Smooth muscle cell (in vitro differentiated cells): Measurements from ENCODE around the gene SMIM10L2A. TPM values are rescaled to one million over a fixed set of nuclear protein-coding genes. Genes with fewer than 3 reads are reported as not detected.
"Not testable (repeated sequence)": the region's sequence is repeated elsewhere in the genome, so short reads cannot be mapped to it uniquely, and the experiment has no call there.

ENCODE experiments used
- DNase-seq: peaks from one replicate; lab custom pipeline; 2025; ENCODE audit not compliant: unreplicated experiment; lab: John Stamatoyannopoulos, UW
- H2AFZ ChIP-seq: fragments of 200-600 bp; sonication (generic); 2 replicates; pipeline ENCODE4 v1.6.0; 2016; ENCODE audit warnings: antibody characterized with exemption, low read depth, mild to moderate bottlenecking
- H3F3A ChIP-seq: fragments of 200-600 bp; sonication (generic); 2 replicates; pipeline ENCODE4 v1.6.0; 2017; ENCODE audit warnings: antibody characterized with exemption, low read depth
- H3K27ac ChIP-seq: fragments of 200-600 bp; sonication (generic); 2 replicates; pipeline ENCODE4 v1.5.1; 2016; ENCODE audit warnings: low read depth, mild to moderate bottlenecking
- H3K27me3 ChIP-seq: fragments of 200-600 bp; sonication (generic); 2 replicates; pipeline ENCODE4 v1.6.1; 2016; ENCODE audit warnings: low read depth, mild to moderate bottlenecking
- H3K36me3 ChIP-seq: fragments of 200-600 bp; sonication (generic); 2 replicates; pipeline ENCODE4 v1.5.1; 2016; ENCODE audit warnings: low read depth
- H3K4me1 ChIP-seq: fragments of 200-600 bp; sonication (generic); 2 replicates; pipeline ENCODE4 v1.5.1; 2016; ENCODE audit warnings: low read depth
- H3K4me2 ChIP-seq: fragments of 200-600 bp; sonication (generic); 2 replicates; pipeline ENCODE4 v1.6.0; 2016; ENCODE audit warnings: mild to moderate bottlenecking
- H3K4me3 ChIP-seq: fragments of 200-600 bp; sonication (generic); 2 replicates; pipeline ENCODE4 v1.5.1; 2016; ENCODE audit warnings: mild to moderate bottlenecking
- H3K79me2 ChIP-seq: fragments of 200-600 bp; sonication (generic); 2 replicates; pipeline ENCODE4 v1.6.0; 2016; ENCODE audit warnings: low read depth, mild to moderate bottlenecking
- H3K9ac ChIP-seq: fragments of 200-600 bp; sonication (generic); 2 replicates; pipeline ENCODE4 v1.6.0; 2016; ENCODE audit warnings: low read depth
- H3K9me3 ChIP-seq: fragments of 200-600 bp; sonication (generic); replicated peaks from 2 replicates; pipeline ENCODE4 v1.5.1; 2016; ENCODE audit warnings: low read depth
- H4K20me1 ChIP-seq: fragments of 200-600 bp; sonication (generic); 2 replicates; pipeline ENCODE4 v1.6.0; 2016; ENCODE audit warnings: low read depth
- CTCF ChIP-seq: fragments of 200-600 bp; sonication (generic); IDR thresholded peaks from 2 replicates; pipeline ENCODE4 v1.5.1; 2017; ENCODE audit warnings: borderline replicate concordance, mild to moderate bottlenecking, antibody characterized with exemption; ENCODE audit not compliant: insufficient read depth, poor library complexity, severe bottlenecking
- WGBS: methylation state at CpG from one replicate; pipeline ENCODE4 v1.1.7; 2016; ENCODE audit warnings: low lambda C conversion rate; 5-methylcytosine and 5-hydroxymethylcytosine counted together
- polyA plus RNA-seq: library from polyadenylated mRNA; unstranded; fragments of >200 nt; fragmentation: Nextera tagmentation; extraction: Ambion mirVana; gene quantifications from 2 replicates; pipeline ENCODE4 v1.2.1, GENCODE V29; 2016
- total RNA-seq: library from RNA; depleted of rRNA; stranded (reverse); fragments of >200 nt; gene quantifications from 2 replicates; pipeline ENCODE4 v1.2.3, GENCODE V29; 2014

Gene SMIM10L2A
- total and polyA plus RNA-seq, 2 experiments from 2014 or later: 0.45 to 1.6 TPM

- Histone ChIP-seq H3F3A (no peaks in the 10 kb centered on the region), H3K9ac (no peak overlapping the region), H3K4me1 (no peaks in the 10 kb centered on the region), H3K27ac (no peak overlapping the region), H3K36me3 (no peaks in the 10 kb centered on the region), H3K4me3 (no peak overlapping the region), H3K9me3 (no peaks in the 10 kb centered on the region), H3K4me2 (no peak overlapping the region), H2AFZ (no peak overlapping the region), H3K27me3 (no peaks in the 10 kb centered on the region), H3K79me2 (no peaks in the 10 kb centered on the region), H4K20me1 (no peaks in the 10 kb centered on the region)
- no peak for DNase-seq
- WGBS: 90% methylated on average over 12 of the region's 12 CpGs
- TF ChIP-seq CTCF: no peak
These were observed 913 bp upstream of the SMIM10L2A start for GRCh38 chrX:135420831-135421230.

GRCh38 chrX:135421537-135421931, 210 bp upstream of the SMIM10L2A start:
- 47% methylated on average over 13 of the region's 29 CpGs for whole genome bisulfite sequencing
- TF ChIP-seq CTCF: no peak
- Histone ChIP-seq H3K9ac (no peak overlapping the region), H3F3A (no peaks in the 10 kb centered on the region), H3K79me2 (no peaks in the 10 kb centered on the region), H3K27me3 (no peaks in the 10 kb centered on the region), H3K9me3 (no peaks in the 10 kb centered on the region), H3K4me2 (peak overlapping the region; percentile 78), H3K4me1 (no peaks in the 10 kb centered on the region), H3K27ac (no peak overlapping the region), H4K20me1 (no peaks in the 10 kb centered on the region), H2AFZ (no peak overlapping the region), H3K4me3 (peak overlapping the region; percentile 49), H3K36me3 (no peaks in the 10 kb centered on the region)
- peak; percentile 43 for DNase-seq

- not testable (repeated sequence) for H3K9me3 ChIP-seq, H3K4me1 ChIP-seq, H3K36me3 ChIP-seq, H4K20me1 ChIP-seq, H2AFZ ChIP-seq, H3K27me3 ChIP-seq, H3K9ac ChIP-seq, H3K27ac ChIP-seq, H3K79me2 ChIP-seq, H3F3A ChIP-seq, DNase-seq
- 78% methylated on average over 5 of the region's 10 CpGs for WGBS
- H3K4me2 ChIP-seq: peak overlapping the region; percentile 78
- peak overlapping the region; percentile 49 for H3K4me3 ChIP-seq
These were observed 1.0 kb downstream of the SMIM10L2A start for GRCh38 chrX:135422810-135423168.

GRCh38 chrX:135423173-135423864, 1.6 kb downstream of the SMIM10L2A start:
- H3K4me1 ChIP-seq, H3K9me3 ChIP-seq, H3K27me3 ChIP-seq, DNase-seq, H3F3A ChIP-seq, H3K9ac ChIP-seq, H3K4me2 ChIP-seq, H3K27ac ChIP-seq, H3K36me3 ChIP-seq, H3K79me2 ChIP-seq, H4K20me1 ChIP-seq, H2AFZ ChIP-seq: not testable (repeated sequence)
- H3K4me3 ChIP-seq: peak overlapping the region; percentile 10
- 71% methylated on average over 9 of the region's 9 CpGs for WGBS

- no peaks in the 10 kb centered on the region for H3K9me3 ChIP-seq
- H3K4me2 ChIP-seq: no peak overlapping the region
- no peaks in the 10 kb centered on the region for H4K20me1 ChIP-seq
- no peaks in the 10 kb centered on the region for H3K27me3 ChIP-seq
- H3F3A ChIP-seq: no peaks in the 10 kb centered on the region
- H3K36me3 ChIP-seq: no peaks in the 10 kb centered on the region
- H3K27ac ChIP-seq: no peak overlapping the region
- WGBS: 92% methylated on average over 9 of the region's 9 CpGs
- DNase-seq: no peak
- H3K79me2 ChIP-seq: no peaks in the 10 kb centered on the region
- no peak overlapping the region for H3K4me3 ChIP-seq
- no peak overlapping the region for H3K9ac ChIP-seq
- no peaks in the 10 kb centered on the region for H3K4me1 ChIP-seq
- no peak for TF ChIP-seq CTCF
- no peak overlapping the region for H2AFZ ChIP-seq
These were observed 2.7 kb downstream of the SMIM10L2A start for GRCh38 chrX:135424469-135424868.
